K562 (cell line): ENCODE measurements around the gene C2orf69.

Source experiments
- ARHGAP35 ChIP-seq: fragments of 450-650 bp; IDR thresholded peaks from 2 replicates; pipeline ENCODE4 v1.6.1; 2018; ENCODE audit not compliant: partially characterized antibody
- CEBPB ChIP-seq: fragments of 450-650 bp; IDR thresholded peaks from 2 replicates; pipeline ENCODE4 v1.6.1; 2016; ENCODE audit warnings: missing genetic modification characterization, missing compliant biosample characterization
- CREM ChIP-seq: IDR thresholded peaks from 2 replicates; pipeline ENCODE4 v1.6.1; 2014; ENCODE audit warnings: antibody characterized with exemption, low read depth
- EWSR1 ChIP-seq: fragments of 450-650 bp; IDR thresholded peaks from 2 replicates; pipeline ENCODE4 v1.6.1; 2018; ENCODE audit warnings: borderline replicate concordance, mild to moderate bottlenecking, low read depth, moderate library complexity; ENCODE audit not compliant: partially characterized antibody
- GATA2 ChIP-seq: sonication (generic); formaldehyde crosslinking; IDR thresholded peaks from 2 replicates; pipeline ENCODE4 v1.4.0; 2020; ENCODE audit warnings: mild to moderate bottlenecking, missing genetic modification reagents
- ILF3 ChIP-seq: fragments of 450-650 bp; IDR thresholded peaks from 2 replicates; pipeline ENCODE4 v1.6.1; 2018; ENCODE audit warnings: antibody characterized with exemption, mild to moderate bottlenecking, moderate library complexity, borderline replicate concordance
- PHTF2 ChIP-seq: fragments of 250-450 bp; sonication (Bioruptor Pico); IDR thresholded peaks from 2 replicates; pipeline ENCODE4 v1.5.0; 2021; ENCODE audit warnings: mild to moderate bottlenecking
- SMARCA5 ChIP-seq: fragments of 450-650 bp; IDR thresholded peaks from 2 replicates; pipeline ENCODE4 v1.6.1; 2016
- TF ChIP-seq, protein P1 (sequence below), 3 experiments: IDR thresholded peaks in 2 of 3; conservative IDR thresholded peaks in 1 of 3; 2 replicates each; pipeline ENCODE4 v1.5.1; 2011 to 2012; ENCODE audit warnings: low read length in 3 of 3, mild to moderate bottlenecking in 3 of 3, control low read depth in 2 of 3, improper control_type of control experiment in 1 of 3, inconsistent platforms in 1 of 3, low read depth in 1 of 3, mixed read lengths in 1 of 3, moderate library complexity in 1 of 3; ENCODE audit not compliant: insufficient read depth in 2 of 3
- TF ChIP-seq, protein P2 (sequence below): sonication (generic); formaldehyde crosslinking; IDR thresholded peaks from 2 replicates; pipeline ENCODE4 v1.9.0; 2022; ENCODE audit warnings: mild to moderate bottlenecking, missing genetic modification reagents
- TF ChIP-seq, protein P3 (sequence below): sonication (generic); formaldehyde crosslinking; IDR thresholded peaks from 2 replicates; pipeline ENCODE4 v1.8.1; 2022; ENCODE audit warnings: missing genetic modification reagents
- TF ChIP-seq, protein P4 (sequence below): sonication (generic); formaldehyde crosslinking; IDR thresholded peaks from 2 replicates; pipeline ENCODE4 v1.8.0; 2022; ENCODE audit warnings: missing genetic modification reagents, mild to moderate bottlenecking, borderline replicate concordance
- TF ChIP-seq, protein P5 (sequence below): fragments of 250-450 bp; sonication (Bioruptor Pico); IDR thresholded peaks from 2 replicates; pipeline ENCODE4 v1.5.0; 2021
- TF ChIP-seq, protein P6 (sequence below), 2 experiments: fragments of 450-650 bp; formaldehyde crosslinking in 1 of 2; IDR thresholded peaks; 2 replicates each; pipeline versions ENCODE4 v1.4.0 to v1.6.1; 2014 to 2020; ENCODE audit warnings: mild to moderate bottlenecking in 2 of 2, borderline replicate concordance in 1 of 2, low read depth in 1 of 2

DNA sequence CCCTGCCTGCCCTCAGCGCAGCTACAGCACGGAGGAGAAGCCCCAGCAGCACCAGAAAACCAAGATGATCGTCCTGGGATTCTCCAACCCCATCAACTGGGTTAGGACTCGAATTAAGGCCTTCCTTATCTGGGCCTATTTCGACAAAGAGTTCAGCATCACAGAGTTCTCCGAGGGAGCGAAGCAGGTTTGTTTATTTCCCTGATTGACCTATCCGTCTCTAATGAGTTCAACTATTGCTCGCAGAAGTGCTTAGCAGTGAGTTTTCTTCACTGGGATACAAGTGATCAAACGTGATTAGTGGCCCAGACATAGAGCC lies 44.9 kb downstream of the C2orf69 start:
- TF ChIP-seq, protein P1, sequence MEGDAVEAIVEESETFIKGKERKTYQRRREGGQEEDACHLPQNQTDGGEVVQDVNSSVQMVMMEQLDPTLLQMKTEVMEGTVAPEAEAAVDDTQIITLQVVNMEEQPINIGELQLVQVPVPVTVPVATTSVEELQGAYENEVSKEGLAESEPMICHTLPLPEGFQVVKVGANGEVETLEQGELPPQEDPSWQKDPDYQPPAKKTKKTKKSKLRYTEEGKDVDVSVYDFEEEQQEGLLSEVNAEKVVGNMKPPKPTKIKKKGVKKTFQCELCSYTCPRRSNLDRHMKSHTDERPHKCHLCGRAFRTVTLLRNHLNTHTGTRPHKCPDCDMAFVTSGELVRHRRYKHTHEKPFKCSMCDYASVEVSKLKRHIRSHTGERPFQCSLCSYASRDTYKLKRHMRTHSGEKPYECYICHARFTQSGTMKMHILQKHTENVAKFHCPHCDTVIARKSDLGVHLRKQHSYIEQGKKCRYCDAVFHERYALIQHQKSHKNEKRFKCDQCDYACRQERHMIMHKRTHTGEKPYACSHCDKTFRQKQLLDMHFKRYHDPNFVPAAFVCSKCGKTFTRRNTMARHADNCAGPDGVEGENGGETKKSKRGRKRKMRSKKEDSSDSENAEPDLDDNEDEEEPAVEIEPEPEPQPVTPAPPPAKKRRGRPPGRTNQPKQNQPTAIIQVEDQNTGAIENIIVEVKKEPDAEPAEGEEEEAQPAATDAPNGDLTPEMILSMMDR (IDR thresholded peaks at IDR 0.05 in 2 of 3, conservative IDR thresholded peaks at IDR 0.05 in 1 of 3; ENCODE audit: insufficient read depth in 2 of 3, low read depth in 1 of 3, low read length in 3 of 3) = no peak
- TF ChIP-seq EWSR1 (no peak), PHTF2 (CRISPR knock-in tag) (no peak), CREM (no peak), SMARCA5 (no peak), CEBPB (tag) (no peak), ARHGAP35 (no peak), ILF3 (no peak), GATA2 (CRISPR knock-in tag) (no peak)
- TF ChIP-seq, protein P2, sequence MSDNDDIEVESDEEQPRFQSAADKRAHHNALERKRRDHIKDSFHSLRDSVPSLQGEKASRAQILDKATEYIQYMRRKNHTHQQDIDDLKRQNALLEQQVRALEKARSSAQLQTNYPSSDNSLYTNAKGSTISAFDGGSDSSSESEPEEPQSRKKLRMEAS = no peak
- TF ChIP-seq, protein P3, sequence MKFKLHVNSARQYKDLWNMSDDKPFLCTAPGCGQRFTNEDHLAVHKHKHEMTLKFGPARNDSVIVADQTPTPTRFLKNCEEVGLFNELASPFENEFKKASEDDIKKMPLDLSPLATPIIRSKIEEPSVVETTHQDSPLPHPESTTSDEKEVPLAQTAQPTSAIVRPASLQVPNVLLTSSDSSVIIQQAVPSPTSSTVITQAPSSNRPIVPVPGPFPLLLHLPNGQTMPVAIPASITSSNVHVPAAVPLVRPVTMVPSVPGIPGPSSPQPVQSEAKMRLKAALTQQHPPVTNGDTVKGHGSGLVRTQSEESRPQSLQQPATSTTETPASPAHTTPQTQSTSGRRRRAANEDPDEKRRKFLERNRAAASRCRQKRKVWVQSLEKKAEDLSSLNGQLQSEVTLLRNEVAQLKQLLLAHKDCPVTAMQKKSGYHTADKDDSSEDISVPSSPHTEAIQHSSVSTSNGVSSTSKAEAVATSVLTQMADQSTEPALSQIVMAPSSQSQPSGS = no peak
- TF ChIP-seq, protein P4, sequence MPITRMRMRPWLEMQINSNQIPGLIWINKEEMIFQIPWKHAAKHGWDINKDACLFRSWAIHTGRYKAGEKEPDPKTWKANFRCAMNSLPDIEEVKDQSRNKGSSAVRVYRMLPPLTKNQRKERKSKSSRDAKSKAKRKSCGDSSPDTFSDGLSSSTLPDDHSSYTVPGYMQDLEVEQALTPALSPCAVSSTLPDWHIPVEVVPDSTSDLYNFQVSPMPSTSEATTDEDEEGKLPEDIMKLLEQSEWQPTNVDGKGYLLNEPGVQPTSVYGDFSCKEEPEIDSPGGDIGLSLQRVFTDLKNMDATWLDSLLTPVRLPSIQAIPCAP (CRISPR knock-in tag) = no peak
- TF ChIP-seq, protein P5, sequence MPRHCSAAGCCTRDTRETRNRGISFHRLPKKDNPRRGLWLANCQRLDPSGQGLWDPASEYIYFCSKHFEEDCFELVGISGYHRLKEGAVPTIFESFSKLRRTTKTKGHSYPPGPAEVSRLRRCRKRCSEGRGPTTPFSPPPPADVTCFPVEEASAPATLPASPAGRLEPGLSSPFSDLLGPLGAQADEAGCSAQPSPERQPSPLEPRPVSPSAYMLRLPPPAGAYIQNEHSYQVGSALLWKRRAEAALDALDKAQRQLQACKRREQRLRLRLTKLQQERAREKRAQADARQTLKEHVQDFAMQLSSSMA (CRISPR knock-in tag) = no peak
- TF ChIP-seq, protein P6, sequence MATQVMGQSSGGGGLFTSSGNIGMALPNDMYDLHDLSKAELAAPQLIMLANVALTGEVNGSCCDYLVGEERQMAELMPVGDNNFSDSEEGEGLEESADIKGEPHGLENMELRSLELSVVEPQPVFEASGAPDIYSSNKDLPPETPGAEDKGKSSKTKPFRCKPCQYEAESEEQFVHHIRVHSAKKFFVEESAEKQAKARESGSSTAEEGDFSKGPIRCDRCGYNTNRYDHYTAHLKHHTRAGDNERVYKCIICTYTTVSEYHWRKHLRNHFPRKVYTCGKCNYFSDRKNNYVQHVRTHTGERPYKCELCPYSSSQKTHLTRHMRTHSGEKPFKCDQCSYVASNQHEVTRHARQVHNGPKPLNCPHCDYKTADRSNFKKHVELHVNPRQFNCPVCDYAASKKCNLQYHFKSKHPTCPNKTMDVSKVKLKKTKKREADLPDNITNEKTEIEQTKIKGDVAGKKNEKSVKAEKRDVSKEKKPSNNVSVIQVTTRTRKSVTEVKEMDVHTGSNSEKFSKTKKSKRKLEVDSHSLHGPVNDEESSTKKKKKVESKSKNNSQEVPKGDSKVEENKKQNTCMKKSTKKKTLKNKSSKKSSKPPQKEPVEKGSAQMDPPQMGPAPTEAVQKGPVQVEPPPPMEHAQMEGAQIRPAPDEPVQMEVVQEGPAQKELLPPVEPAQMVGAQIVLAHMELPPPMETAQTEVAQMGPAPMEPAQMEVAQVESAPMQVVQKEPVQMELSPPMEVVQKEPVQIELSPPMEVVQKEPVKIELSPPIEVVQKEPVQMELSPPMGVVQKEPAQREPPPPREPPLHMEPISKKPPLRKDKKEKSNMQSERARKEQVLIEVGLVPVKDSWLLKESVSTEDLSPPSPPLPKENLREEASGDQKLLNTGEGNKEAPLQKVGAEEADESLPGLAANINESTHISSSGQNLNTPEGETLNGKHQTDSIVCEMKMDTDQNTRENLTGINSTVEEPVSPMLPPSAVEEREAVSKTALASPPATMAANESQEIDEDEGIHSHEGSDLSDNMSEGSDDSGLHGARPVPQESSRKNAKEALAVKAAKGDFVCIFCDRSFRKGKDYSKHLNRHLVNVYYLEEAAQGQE (IDR thresholded peaks at IDR 0.05; ENCODE audit: borderline replicate concordance) = no peak
- TF ChIP-seq, protein P6 (CRISPR knock-in tag; IDR thresholded peaks at IDR 0.05; ENCODE audit: low read depth) = no peak
